Activated gamma-delta T cell (primary cell): Measurements from ENCODE around the gene ZNF320.
A peak's percentile ranks its signal among the peaks of the same experiment; 100 is the strongest.
"Not testable (repeated sequence)": the region's sequence is repeated elsewhere in the genome, so short reads cannot be mapped to it uniquely, and the experiment has no call there.

Experiments
- DNase-seq: peaks from one replicate; lab custom pipeline; 2025; lab: John Stamatoyannopoulos, UW

The ZNF320 gene

DNA sequence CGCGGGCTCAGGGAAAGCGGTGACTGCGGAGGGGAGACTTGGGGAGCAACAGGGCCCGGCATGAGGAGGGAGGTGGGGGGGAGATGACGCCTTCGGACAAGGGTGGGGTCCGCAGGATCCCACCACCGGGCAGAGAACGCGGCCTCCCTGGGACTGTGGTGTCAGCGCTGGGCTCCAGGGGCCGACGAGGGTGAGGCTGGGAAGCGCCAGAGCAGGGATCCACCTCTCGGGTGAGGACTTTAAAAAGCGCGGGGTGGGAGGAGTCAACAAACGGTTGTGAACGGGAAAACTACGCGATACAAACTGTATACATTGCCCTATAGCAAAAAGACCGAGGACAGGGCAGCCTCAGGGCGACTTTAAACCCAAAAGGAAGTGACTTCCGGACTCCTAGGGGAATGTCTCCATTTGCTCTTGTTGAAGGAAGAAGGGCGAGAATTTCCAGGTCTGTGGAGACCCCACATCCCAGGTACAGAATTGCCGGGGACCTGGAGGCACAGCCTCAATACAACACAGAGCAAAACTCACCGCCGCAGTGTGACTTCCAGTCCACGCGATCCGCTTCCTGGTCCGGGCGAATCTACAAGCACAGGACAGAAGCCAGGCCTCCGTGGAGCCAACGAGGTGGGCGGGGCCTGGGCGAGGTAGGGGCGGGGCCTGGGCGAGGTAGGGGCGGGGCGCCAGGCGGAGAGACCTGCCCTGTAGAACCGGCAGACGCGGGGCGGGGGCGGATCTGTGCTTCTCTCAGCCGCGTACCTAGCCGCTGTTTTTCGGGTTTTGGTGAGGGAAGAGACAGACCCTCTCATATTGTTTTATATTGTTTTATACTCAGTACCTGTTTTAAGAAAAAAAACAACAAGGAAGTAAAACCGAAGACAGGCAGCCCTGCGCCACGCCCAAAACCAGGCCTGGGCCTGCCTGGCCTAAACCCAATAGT lies 25.7 kb upstream of the ZNF320 start, which contains the start of gene ZNF888:
ZNF888 (minus strand) TSS at position 588 of the 937 bp plus-strand sequence. CDS start 5,555 bp downstream, outside the sequence.
- peak; percentile 75 for DNase-seq

DNA sequence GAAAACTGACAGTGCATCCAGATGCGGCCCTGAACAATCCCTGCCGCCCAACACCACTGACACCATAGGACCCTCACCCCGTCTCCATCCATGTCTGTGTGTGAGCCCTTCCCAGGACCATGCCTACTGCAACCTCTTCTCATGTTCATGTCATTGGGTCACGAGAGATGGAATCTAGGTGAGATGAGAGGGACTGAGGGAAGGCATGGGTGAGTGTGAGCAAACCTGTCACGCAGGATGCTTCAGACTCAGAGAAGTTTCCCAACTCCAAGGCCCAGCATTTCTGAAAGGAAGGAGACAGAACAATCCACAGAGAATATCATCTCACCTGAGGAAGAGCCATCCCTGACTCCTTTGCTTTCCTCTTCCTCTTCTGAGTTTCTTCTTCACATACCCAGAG lies 20.1 kb upstream of the ZNF320 start:
- no peak for DNase-seq

DNA sequence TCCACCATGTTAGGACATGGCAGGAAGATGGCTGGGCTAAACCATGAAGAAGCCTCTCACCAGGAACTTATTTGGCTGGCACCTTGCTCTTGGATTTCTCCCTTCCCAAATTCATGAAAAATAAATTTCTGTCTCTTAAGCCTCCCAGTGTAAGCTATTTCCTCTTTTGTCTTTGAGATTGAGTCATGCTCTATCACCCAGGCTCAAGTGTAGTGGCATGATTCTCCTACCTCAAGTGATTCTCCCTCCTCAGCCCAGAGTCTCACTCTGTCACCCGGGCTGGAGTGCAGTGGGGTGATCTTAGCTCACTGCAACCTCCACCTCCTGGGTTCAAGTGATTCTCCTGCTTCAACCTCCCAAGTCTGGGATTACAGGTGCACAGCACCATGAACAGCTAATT lies 13.2 kb upstream of the ZNF320 start:
- no peak for DNase-seq

DNA sequence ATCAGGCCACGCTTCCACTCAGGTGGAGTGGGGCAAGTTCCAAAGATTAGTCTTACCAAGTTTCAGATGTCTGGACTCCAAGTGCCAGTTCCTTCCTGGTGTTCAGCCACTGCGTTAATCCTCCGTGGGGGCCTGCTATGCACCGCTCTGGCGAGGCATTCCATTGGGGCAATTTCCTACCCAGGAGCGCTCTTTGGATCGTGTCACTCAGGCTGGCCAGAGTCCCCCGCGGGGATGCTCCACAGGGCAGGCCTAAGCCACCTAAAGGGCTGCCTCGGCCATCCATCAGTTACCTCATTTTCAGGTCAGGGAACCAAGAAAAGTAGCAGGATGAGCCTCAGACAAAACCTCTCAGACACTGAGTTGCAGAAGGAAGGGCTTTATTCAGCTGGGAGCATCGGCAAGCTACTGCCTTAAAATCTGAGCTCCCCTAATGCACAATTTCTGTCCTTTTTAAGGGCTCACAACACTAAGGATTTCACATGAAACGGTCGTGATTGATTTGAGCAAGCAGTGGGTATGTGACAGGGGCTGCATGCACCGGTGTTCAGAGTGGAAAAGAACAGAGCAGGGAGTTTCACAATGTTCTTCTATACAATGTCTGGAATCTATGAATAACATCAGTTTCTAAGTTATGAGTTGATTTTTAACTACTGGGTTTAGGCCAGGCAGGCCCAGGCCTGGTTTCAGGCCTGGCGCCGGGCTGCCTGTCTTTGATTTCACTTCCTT lies 6.8 kb upstream of the ZNF320 start:
- DNase-seq, result not testable (repeated sequence)

DNA sequence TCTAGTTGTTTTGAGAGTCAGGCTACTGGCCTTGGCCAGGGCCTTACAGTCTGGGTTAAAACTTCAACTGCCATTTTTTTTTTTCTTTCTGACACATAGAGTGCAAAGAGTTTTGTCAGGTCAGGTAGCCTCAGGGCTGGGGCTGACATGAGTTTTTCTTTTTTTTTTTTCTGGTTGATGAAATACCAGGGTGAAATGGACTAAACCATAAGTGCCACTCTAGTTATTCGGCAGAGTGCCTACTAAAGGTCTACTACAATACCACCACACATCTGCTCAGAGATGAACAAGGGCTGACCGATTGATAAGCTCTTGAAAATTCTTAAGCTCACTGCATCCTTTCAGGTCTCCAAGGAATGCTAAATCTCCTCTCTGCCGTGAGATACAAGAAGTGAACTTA lies 4.4 kb upstream of the ZNF320 start:
- no peak for DNase-seq

DNA sequence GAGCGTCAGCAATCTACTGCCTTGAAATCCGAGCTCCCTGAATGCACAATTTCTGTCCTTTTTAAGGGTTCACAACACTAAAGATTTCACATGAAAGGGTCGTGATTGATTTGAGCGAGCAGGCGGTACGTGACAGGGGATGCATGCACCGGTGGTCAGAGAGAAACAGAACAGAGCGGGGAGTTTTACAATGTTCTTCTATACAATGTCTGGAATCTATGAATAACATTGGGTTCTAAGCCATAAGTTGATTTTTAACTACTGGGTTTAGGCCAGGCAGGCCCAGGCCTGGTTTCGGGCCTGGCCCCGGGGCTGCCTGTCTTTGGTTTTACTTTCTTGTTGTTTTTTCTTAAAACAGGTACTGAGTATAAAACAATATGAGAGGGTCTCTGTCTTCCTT lies 1.2 kb upstream of the ZNF320 start:
- DNase-seq, result not testable (repeated sequence)

DNA sequence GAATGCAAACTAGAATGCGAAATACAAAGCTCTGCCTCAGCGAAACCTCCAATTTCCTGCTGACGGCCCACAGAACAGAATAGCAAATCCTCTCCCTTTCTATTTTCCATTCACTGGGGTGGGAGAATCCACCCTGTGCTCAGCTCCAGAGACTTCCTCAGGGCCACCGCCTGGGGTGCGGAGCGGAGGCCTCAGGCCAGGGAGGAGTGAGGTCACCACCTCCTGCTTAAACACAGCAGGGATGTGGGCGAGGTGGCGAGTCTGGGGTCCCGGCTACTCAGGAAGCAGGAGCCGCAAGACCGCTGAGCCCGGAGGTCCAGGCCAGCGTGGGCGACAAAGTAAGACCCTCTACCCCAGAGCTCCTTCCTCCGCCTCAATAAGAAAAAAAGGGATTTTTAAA lies 666 bp upstream of the ZNF320 start:
- DNase-seq, result no peak

DNA sequence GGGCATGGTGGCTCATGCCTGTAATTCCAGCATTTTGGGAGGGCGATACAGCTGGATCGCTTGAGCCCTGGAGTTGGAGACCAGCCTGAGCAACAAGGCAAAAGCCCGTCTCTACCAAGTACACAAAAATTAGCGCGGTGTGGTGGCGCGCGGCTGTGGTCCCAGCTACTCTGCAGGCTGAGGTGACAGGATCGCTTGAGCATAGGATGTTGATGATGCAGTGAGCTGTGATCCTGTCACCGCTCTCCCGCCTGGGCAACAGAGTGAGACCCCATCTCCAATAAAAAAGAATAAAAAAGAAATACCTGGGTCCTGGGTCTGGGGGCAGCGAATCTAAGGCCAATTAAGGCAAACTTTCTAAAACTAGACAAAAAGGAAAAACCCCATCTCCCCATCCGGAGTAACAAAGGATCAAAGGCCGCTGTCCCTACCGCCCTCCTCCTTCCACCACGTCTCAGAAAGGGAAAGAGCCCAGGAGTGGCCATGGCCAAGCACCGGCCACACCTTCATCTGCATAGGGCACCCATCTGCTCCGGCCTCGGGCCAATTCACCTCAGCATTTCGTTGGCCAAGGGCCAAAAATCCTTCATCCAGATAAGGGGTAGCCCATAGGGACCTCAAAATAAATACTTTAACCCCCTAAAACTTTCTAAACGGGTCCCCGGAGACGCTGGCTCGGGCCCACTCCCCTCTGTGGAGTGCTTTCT lies 851 bp downstream of the ZNF320 start:
- no peak for DNase-seq

DNA sequence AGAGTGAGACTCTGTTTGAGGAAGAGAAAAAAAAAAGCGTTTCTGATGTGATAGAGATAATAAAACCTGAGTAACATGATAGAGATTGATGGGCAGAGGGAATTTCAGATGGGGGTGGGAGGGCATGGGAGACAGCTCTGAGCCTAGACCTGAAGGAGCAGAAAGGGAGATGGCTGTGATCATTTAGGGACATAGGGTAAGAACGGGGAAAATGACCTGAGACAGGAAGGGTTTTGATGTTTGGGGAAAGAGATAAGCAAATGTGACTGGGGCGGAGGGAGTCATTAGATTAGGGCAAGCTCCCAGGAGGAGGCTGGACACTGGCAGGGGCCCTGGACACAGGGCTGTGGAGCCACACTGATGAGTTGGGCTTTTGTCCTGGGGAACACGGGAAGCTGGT lies 6.1 kb downstream of the ZNF320 start:
- DNase-seq, result no peak

DNA sequence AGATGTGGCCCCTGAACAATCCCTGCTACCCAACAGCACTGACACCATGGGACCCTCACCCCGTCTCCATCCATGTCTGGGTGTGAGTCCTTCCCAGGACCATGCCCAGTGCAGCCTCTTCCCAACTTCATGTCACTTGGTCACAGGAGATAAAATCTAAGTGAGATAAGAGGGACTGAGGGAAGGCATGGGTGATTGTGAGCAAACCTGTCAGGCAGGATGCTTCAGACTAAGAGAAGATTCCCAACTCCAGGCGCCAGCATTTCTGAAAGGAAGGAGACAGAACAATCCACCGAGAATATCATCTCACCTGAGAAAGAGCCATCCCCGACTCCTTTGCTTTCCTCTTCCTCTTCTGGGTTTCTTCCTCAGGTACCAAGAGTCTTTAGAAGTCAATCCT lies 7.5 kb downstream of the ZNF320 start:
- DNase-seq, result no peak

DNA sequence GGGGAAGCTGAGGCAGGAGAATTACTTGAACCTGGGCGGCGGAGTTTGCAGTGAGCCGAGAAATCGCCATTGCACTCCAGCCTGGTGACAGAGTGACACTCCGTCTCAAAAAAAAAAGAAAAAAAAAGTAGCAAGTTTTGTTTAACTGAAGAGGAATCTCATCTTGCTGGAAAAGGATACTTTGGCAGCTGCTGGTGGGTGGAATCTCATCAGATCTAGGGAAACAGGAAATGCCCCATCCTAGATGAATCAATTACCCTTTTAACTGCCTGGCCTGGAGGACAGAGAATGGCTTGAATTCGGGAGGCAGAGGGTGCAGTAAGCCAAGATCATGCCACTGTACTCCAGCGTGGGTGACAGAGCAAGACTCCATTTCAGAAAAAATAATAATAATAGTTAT lies 8.4 kb downstream of the ZNF320 start:
- no peak for DNase-seq

DNA sequence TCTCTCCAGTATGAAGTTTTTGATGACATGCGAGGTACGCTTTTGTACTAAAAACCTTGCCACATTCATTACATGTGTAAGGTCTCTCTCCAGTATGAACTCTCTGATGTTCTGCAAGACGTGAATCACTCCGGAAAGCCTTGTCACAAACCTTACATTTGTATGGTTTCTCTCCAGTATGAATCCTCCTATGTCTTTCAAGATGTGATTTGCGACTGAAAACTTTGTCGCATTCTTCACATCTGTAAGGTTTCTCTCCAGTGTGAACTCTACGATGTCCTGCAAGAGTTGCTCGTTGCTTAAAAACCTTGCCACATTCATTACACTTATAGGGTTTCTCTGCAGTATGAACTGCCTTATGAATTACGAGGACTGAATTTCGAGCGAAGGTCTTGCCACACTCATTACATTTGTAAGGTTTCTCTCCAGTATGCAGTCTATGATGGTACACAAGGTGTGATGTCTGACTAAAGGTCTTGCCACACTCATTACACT lies 16.5 kb downstream of the ZNF320 start:
- no peak for DNase-seq

DNA sequence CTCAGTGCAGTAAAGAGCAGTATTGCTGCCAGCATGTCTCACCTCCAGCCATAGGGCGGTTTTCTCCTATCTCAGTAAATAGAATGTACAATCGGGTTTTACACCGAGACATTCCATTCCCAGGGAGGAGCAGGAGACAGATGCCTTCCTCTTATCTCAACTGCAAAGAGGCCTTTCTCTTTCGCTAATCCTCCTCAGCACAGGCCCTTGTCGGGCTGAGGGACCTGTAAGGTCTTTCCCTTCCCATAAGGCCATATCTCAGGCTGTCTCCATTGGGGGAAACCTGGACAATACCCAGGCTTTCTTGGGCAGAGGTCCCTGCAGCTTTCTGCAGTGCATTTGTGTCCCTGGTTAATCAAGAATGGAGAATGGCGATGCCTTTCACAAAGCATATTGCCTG lies 24.4 kb downstream of the ZNF320 start:
- DNase-seq, result not testable (repeated sequence)

DNA sequence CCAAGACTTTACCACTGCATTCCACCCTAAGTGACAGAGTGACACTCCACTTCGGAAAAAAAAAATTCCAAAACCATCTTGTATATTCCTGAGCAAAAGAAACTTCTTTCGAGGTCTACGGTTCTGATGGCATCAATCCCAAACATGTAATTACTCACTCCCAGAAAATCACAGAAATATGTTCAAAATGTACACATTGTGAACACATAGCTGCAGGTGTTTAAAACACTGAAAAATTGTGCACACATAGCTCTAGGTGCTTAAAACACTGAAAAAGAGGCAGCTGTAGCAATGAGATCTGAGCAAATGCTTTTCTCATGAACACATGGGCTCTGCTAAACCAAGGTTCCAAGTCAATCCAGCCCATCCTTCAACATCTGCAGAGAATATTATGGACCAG lies 26.0 kb downstream of the ZNF320 start:
- no peak for DNase-seq

DNA sequence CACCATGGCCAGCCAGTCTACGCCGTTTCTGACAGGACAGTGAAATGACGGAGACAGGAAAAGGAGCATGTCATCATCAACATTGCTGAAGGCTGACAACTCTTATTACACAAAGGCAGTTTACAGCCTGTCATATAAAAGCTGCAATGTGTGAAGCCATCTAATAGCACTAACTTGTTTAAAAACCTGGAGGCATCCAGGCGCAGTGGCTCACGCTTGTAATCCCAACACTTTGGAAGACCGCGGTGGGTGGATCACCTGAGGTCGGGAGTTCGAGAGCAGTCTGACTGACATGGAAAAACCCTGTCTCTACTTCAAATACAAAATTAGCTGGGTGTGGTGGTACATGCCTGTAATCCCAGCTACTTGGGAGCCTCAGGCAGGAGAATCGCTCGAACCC lies 29.4 kb downstream of the ZNF320 start:
- DNase-seq, result not testable (repeated sequence)

DNA sequence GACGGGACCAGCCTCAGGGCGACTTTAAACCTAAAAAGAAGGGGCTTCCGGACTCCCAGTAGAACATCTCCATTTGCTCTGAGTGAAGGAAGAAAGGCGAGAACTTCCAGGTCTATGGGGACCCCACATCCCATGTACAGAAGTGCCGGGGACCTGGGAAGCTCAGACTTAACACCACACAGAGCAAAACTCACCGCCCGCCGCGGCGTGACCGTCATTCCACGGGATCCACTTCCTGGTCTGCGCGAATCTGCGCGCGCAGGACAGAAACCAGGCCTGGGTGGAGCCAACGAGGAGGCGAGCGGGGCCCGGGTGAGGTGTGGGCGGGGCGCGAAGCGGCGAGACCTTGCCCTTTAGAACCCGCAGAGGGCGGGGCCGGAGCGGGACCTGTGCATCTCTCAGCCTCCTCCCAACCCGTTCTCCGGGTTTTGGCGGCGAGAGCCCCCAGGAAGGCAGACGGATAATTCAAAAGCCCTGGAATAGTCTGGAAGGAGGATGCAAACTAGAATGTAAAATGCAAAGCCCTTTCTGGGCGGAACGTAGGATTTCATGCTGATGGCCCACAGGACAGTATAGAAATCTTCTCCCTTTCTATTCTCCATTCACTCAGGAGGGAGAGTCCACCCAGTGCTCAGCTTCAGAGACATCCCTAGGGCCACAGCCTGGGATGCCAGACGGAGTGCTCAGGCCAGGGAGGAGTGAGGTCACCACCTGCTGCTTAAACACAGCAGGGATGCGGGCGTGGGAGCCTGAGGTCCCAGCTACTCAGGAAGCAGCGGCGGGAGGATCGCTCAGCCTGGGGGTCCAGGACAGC lies 39.9 kb downstream of the ZNF320 start, which contains the start of gene ZNF468:
ZNF468 (minus strand) TSS at position 242 of the 814 bp plus-strand sequence. CDS start 3,347 bp downstream, outside the sequence.
- peak; percentile 57 for DNase-seq

DNA sequence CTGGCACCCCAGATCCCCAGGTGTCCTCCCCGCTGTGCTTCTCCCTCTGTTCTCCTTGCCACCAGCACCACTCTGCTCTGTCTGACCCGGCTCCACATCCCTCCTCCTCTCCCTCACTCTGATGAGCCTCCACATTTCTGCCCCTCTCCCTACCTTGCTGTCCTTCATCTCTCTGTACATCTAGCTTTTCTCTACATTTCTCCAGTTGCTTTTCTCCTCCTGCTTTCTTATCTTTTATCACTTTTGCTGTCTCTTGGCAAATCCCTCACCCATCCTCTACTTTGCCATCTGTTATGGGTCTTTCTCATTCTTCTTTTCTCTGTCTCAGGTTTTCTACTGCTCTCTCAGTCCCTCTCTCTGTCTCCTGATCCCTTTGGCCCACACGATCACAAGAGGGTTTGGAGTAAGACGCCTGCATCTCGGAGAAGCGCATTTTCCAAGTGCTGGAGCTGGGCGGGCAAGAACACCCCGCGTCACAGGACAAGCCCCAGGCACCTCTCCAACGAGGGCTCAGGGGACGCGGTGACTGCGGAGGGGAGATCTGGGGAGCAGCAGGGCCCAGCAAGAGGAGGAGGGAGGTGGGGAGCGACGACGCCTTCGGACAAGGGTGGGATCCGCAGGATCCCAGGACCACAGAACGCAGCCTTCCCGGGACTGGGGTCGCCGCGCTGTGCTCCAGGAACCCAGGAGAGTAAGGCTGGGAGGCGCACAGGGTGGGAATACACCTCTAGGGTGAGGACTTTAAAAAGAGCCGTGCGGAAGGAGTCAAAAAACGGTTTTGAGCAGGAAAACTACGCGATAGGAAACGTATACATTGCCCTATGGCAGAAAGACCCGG lies 40.7 kb downstream of the ZNF320 start:
- not testable (repeated sequence) for DNase-seq
